IPS-20b (cell line): ENCODE measurements around the gene DPF1.
A peak's percentile ranks its signal among the peaks of the same experiment; 100 is the strongest.
"Not testable (repeated sequence)": the region's sequence is repeated elsewhere in the genome, so short reads cannot be mapped to it uniquely, and the experiment has no call there.

Source experiments
- H3K27ac ChIP-seq: one replicate; pipeline ENCODE4 v1.5.1; 2013; ENCODE audit warnings: low read length
- H3K27me3 ChIP-seq: 2 replicates; pipeline ENCODE4 v1.6.1; 2013; ENCODE audit warnings: mild to moderate bottlenecking, low read length, inconsistent platforms; ENCODE audit not compliant: insufficient read depth
- H3K36me3 ChIP-seq: 2 replicates; pipeline ENCODE4 v1.6.1; 2013; ENCODE audit warnings: low read depth, mild to moderate bottlenecking, inconsistent platforms, low read length, moderate library complexity; ENCODE audit not compliant: insufficient read depth
- H3K4me1 ChIP-seq: 2 replicates; pipeline ENCODE4 v1.6.1; 2013; ENCODE audit warnings: mild to moderate bottlenecking, control low read depth, inconsistent platforms, low read length, moderate library complexity; ENCODE audit not compliant: insufficient read depth
- H3K4me3 ChIP-seq: 2 replicates; pipeline ENCODE4 v1.5.1; 2013; ENCODE audit warnings: mild to moderate bottlenecking, low read length, inconsistent platforms
- H3K9ac ChIP-seq: 2 replicates; pipeline ENCODE4 v1.6.1; 2013; ENCODE audit warnings: low read depth, mild to moderate bottlenecking, inconsistent platforms, low read length, moderate library complexity
- H3K9me3 ChIP-seq: 2 replicates; pipeline ENCODE4 v1.6.1; 2013; ENCODE audit warnings: mild to moderate bottlenecking, low read depth, low read length, inconsistent platforms; ENCODE audit not compliant: insufficient read depth

DPF1 gene

GRCh38 chr19:38228491-38229439, 4.7 kb upstream of the DPF1 start:
- H3K27me3 ChIP-seq, result peaks cover 26% of the 10 kb centered on the region
- H3K36me3 ChIP-seq, result no peaks in the 10 kb centered on the region
- no peaks in the 10 kb centered on the region for H3K9me3 ChIP-seq
- no peak overlapping the region for H3K27ac ChIP-seq
- H3K4me3 ChIP-seq, result peak overlapping the region; percentile 81
- H3K9ac ChIP-seq, result peak overlapping the region; percentile 45; the same call in 1 of the 2 replicates
- H3K4me1 ChIP-seq, result peaks cover 16% of the 10 kb centered on the region

- Histone ChIP-seq H3K9ac (peak overlapping the region; percentile 68; the same call in 1 of the 2 replicates), H3K4me1 (peaks cover 16% of the 10 kb centered on the region), H3K27me3 (peaks cover 26% of the 10 kb centered on the region), H3K4me3 (peak overlapping the region; percentile 64; the same call in 1 of the 2 replicates), H3K36me3 (no peaks in the 10 kb centered on the region), H3K27ac (no peak overlapping the region), H3K9me3 (no peaks in the 10 kb centered on the region)
These were observed 4.0 kb upstream of the DPF1 start for GRCh38 chr19:38228005-38228377.

DNA sequence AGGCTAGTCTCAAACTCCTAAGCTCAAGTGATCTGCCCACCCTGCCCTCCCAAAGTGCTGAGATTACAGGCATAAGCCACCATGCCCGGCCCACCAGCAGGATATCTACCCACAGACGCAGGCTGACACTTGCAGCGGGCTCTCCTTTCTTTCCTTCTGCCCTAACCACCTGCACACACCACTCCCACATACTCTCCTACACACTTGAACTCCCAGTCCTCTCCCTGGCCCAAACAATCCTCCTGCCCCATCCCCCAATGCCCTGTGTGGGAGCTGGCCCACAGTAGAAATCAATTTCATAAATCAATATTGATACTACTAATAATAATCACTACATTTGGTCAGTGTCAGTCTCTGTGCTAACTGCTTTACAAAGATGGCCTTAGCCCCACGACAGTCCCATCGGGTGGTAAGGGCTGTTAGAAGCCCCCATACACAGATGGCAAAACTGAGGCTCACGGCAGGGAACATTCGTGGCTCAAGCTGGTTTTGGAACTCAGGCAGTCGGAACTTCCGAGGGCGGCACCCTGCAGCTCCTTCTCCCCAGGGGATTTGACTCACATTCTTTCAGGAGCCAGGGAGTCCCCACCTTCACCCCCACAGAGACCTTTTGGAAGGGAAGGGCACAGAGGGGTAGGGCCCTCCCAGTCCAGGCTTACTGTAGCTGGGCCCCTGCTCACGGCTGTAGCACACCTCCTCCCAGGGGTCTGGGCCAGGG, 3.4 kb upstream of the DPF1 start:
- peaks cover 26% of the 10 kb centered on the region for H3K27me3 ChIP-seq
- H3K4me3 ChIP-seq, result peak overlapping the region; percentile 64; the same call in 1 of the 2 replicates
- H3K9ac ChIP-seq, result peak overlapping the region; percentile 68; the same call in 1 of the 2 replicates
- H3K9me3 ChIP-seq, result no peaks in the 10 kb centered on the region
- peaks cover 16% of the 10 kb centered on the region for H3K4me1 ChIP-seq
- H3K27ac ChIP-seq, result no peak overlapping the region
- no peaks in the 10 kb centered on the region for H3K36me3 ChIP-seq

DNA sequence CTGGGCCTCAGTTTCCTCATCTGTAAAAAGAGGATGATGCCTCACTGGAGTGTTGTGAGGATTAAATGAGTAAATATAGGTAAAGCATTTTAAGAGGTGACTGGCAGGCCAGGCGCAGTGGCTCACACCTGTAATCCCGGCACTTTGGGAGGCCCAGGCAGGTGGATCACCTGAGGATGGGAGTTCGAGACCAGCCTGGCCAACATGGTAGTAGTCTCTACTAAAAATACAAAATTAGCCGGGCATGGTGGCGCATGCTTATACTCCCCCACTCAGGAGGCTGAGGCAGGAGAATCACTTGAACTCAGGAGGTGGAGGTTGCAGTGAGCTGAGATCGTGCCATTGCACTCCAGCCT, 819 bp upstream of the DPF1 start:
- not testable (repeated sequence) for H3K9me3 ChIP-seq, H3K36me3 ChIP-seq, H3K27ac ChIP-seq, H3K4me3 ChIP-seq, H3K9ac ChIP-seq
- Histone ChIP-seq H3K27me3 (peaks cover 10% of the 10 kb centered on the region), H3K4me1 (peaks cover 16% of the 10 kb centered on the region)

DNA sequence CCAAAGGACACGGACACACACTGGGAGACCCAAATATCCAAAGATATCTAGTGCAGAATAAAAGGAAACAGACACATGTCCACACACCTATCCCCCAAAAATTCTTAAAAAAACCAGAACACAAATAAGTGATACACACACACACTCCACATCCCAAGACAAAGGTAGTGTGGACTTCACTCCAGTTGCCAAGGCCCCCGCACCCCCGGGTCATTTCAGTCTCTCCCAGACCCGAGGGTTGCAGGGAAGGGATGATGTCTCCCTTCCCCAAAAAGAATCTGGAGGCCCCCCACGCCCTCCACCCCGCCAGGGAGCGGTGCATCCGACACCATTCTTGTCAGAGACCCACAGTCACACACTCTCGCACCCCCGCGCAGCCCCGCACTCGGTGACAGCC, 407 bp downstream of the DPF1 start:
- Histone ChIP-seq H3K4me1 (peaks cover 16% of the 10 kb centered on the region), H3K9me3 (no peaks in the 10 kb centered on the region), H3K27me3 (peaks cover 10% of the 10 kb centered on the region), H3K27ac (no peak overlapping the region), H3K4me3 (peak overlapping the region; percentile 68), H3K9ac (peak overlapping the region; percentile 45; the same call in 1 of the 2 replicates), H3K36me3 (peaks cover 7% of the 10 kb centered on the region; the same call in 1 of the 2 replicates)

GRCh38 chr19:38223119-38223523, 901 bp downstream of the DPF1 start:
- peaks cover 11% of the 10 kb centered on the region; the same call in 1 of the 2 replicates for H3K36me3 ChIP-seq
- H3K9me3 ChIP-seq, result no peaks in the 10 kb centered on the region
- H3K27me3 ChIP-seq, result peaks cover 10% of the 10 kb centered on the region
- H3K4me3 ChIP-seq, result peak overlapping the region; percentile 68
- H3K4me1 ChIP-seq, result peaks cover 16% of the 10 kb centered on the region
- H3K9ac ChIP-seq, result no peak overlapping the region
- H3K27ac ChIP-seq, result no peak overlapping the region

GRCh38 chr19:38221919-38222830, 1.8 kb downstream of the DPF1 start:
- H3K9me3 ChIP-seq, result no peaks in the 10 kb centered on the region
- no peak overlapping the region for H3K27ac ChIP-seq
- no peak overlapping the region for H3K9ac ChIP-seq
- peaks cover 8% of the 10 kb centered on the region for H3K4me1 ChIP-seq
- H3K27me3 ChIP-seq, result 0 out of 2 replicates have a peak, but pooled peaks cover 1% of the 10 kb centered on the region
- no peak overlapping the region for H3K4me3 ChIP-seq
- peaks cover 11% of the 10 kb centered on the region; the same call in 1 of the 2 replicates for H3K36me3 ChIP-seq

DNA sequence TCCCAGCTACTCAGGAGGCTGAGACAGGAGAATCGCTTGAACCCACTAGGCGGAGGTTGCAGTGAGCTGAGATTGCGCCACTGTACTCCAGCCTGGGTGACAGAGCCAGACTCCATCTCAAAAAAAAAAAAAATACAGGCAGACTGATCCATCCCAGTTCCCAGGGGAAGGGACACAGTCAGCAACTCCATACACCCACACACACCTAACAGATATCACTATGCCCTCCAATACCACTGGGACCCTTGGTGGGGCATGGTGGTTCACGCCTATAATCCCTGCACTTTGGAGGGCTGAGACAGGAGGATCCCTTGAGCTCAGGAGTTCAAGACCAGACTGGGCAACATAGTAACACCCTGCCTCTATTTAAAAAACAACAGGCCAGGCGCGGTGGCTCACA, 2.6 kb downstream of the DPF1 start:
- Histone ChIP-seq H3K4me3 (no peak overlapping the region), H3K36me3 (peaks cover 11% of the 10 kb centered on the region; the same call in 1 of the 2 replicates)

GRCh38 chr19:38219221-38219620, 4.8 kb downstream of the DPF1 start:
- no peak overlapping the region for H3K27ac ChIP-seq
- no peaks in the 10 kb centered on the region for H3K27me3 ChIP-seq
- no peaks in the 10 kb centered on the region for H3K4me1 ChIP-seq
- no peaks in the 10 kb centered on the region for H3K9me3 ChIP-seq
- no peak overlapping the region for H3K4me3 ChIP-seq
- peaks cover 11% of the 10 kb centered on the region; the same call in 1 of the 2 replicates for H3K36me3 ChIP-seq
- H3K9ac ChIP-seq, result no peak overlapping the region

More for the DNA sequence above, 2.6 kb downstream of the DPF1 start:
- Histone ChIP-seq H3K9me3 (no peaks in the 10 kb centered on the region), H3K4me1 (peaks cover 2% of the 10 kb centered on the region; the same call in 1 of the 2 replicates), H3K27me3 (no peaks in the 10 kb centered on the region), H3K27ac (no peak overlapping the region), H3K9ac (no peak overlapping the region)

DNA sequence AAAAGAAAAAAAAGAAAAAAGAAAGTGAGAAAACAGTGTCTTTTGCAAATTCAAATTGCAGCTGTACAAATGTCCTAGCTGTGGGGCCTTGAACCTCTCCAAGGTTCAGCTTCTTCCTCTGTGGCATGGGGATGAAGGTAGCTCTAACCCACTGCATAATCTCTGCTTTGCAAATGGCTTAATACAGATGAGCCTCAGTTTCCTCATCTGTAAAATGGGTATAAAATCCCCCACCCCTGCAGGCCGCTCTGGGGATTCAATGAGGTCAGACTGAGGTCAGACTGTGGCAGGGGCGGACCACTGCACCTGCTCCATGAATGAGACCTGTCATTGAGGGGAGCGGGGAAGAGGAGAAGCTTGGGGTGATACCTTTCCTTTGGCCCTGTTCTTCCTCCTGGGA, 5.8 kb downstream of the DPF1 start:
- Histone ChIP-seq H3K4me3 (no peak overlapping the region), H3K9me3 (no peaks in the 10 kb centered on the region), H3K27me3 (no peaks in the 10 kb centered on the region), H3K27ac (no peak overlapping the region), H3K36me3 (peaks cover 11% of the 10 kb centered on the region; the same call in 1 of the 2 replicates), H3K9ac (no peak overlapping the region), H3K4me1 (no peaks in the 10 kb centered on the region)
